ENCODE measurements around the gene PLXNA1.

PLXNA1 gene

GRCh38 chr3:127006781-127007436 lies 24.0 kb downstream of the PLXNA1 start:
- H3K36me3 ChIP-seq (ENCODE audit: control insufficient read depth in 2 of 2, insufficient read depth in 2 of 2, low read length in 2 of 2): peaks cover 0 to 2% of the 10 kb centered on the region in 2 donors
- peaks cover 0 to 5% of the 10 kb centered on the region in 2 donors for H3K4me1 ChIP-seq (ENCODE audit: control insufficient read depth in 2 of 2, insufficient read depth in 2 of 2, low read length in 2 of 2)
- H3K27me3 ChIP-seq (ENCODE audit: control insufficient read depth in 2 of 2, insufficient read depth in 2 of 2, low read length in 2 of 2): no peaks in the 10 kb centered on the region
- H3K9me3 ChIP-seq (ENCODE audit: control insufficient read depth in 2 of 2, low read length in 2 of 2): no peaks in the 10 kb centered on the region
- no peak overlapping the region for H3K9ac ChIP-seq (ENCODE audit: low read depth in 1 of 2, low read length in 2 of 2)
- no peak overlapping the region for H3K4me3 ChIP-seq (ENCODE audit: low read length in 2 of 2)
- H3K27ac ChIP-seq (ENCODE audit: low read depth in 2 of 2, low read length in 2 of 2): no peak overlapping the region

- Histone ChIP-seq H3K4me3 (ENCODE audit: low read length in 2 of 2) (no peak overlapping the region), H3K27ac (ENCODE audit: low read depth in 2 of 2, low read length in 2 of 2) (no peak overlapping the region), H3K4me1 (ENCODE audit: control insufficient read depth in 2 of 2, insufficient read depth in 2 of 2, low read length in 2 of 2) (no peaks in the 10 kb centered on the region), H3K27me3 (ENCODE audit: control insufficient read depth in 2 of 2, insufficient read depth in 2 of 2, low read length in 2 of 2) (no peaks in the 10 kb centered on the region), H3K9ac (ENCODE audit: low read depth in 1 of 2, low read length in 2 of 2) (no peak overlapping the region), H3K9me3 (ENCODE audit: control insufficient read depth in 2 of 2, low read length in 2 of 2) (no peaks in the 10 kb centered on the region), H3K36me3 (ENCODE audit: control insufficient read depth in 2 of 2, insufficient read depth in 2 of 2, low read length in 2 of 2) (peaks cover 0 to 4% of the 10 kb centered on the region in 2 donors)
Observed at GRCh38 chr3:127008236-127008635, 25.3 kb downstream of the PLXNA1 start.

GRCh38 chr3:127009531-127009930 lies 26.6 kb downstream of the PLXNA1 start:
- Histone ChIP-seq H3K27me3 (ENCODE audit: control insufficient read depth in 2 of 2, insufficient read depth in 2 of 2, low read length in 2 of 2) (no peaks in the 10 kb centered on the region), H3K4me1 (ENCODE audit: control insufficient read depth in 2 of 2, insufficient read depth in 2 of 2, low read length in 2 of 2) (no peaks in the 10 kb centered on the region), H3K36me3 (ENCODE audit: control insufficient read depth in 2 of 2, insufficient read depth in 2 of 2, low read length in 2 of 2) (peaks cover 0 to 4% of the 10 kb centered on the region in 2 donors), H3K27ac (ENCODE audit: low read depth in 2 of 2, low read length in 2 of 2) (no peak overlapping the region), H3K9ac (ENCODE audit: low read depth in 1 of 2, low read length in 2 of 2) (no peak overlapping the region), H3K9me3 (ENCODE audit: control insufficient read depth in 2 of 2, low read length in 2 of 2) (no peaks in the 10 kb centered on the region), H3K4me3 (ENCODE audit: low read length in 2 of 2) (no peak overlapping the region)

- H3K4me1 ChIP-seq (ENCODE audit: control insufficient read depth in 2 of 2, insufficient read depth in 2 of 2, low read length in 2 of 2): no peaks in the 10 kb centered on the region
- no peak overlapping the region for H3K9ac ChIP-seq (ENCODE audit: low read depth in 1 of 2, low read length in 2 of 2)
- no peaks in the 10 kb centered on the region for H3K27me3 ChIP-seq (ENCODE audit: control insufficient read depth in 2 of 2, insufficient read depth in 2 of 2, low read length in 2 of 2)
- no peaks in the 10 kb centered on the region for H3K9me3 ChIP-seq (ENCODE audit: control insufficient read depth in 2 of 2, low read length in 2 of 2)
- H3K36me3 ChIP-seq (ENCODE audit: control insufficient read depth in 2 of 2, insufficient read depth in 2 of 2, low read length in 2 of 2): peaks cover 0 to 4% of the 10 kb centered on the region in 2 donors
- no peak overlapping the region for H3K4me3 ChIP-seq (ENCODE audit: low read length in 2 of 2)
- no peak overlapping the region for H3K27ac ChIP-seq (ENCODE audit: low read depth in 2 of 2, low read length in 2 of 2)
Observed at GRCh38 chr3:127011270-127011992, 28.5 kb downstream of the PLXNA1 start.

- Histone ChIP-seq H3K4me1 (ENCODE audit: control insufficient read depth in 2 of 2, insufficient read depth in 2 of 2, low read length in 2 of 2) (no peaks in the 10 kb centered on the region), H3K27ac (ENCODE audit: low read depth in 2 of 2, low read length in 2 of 2) (no peak overlapping the region), H3K4me3 (ENCODE audit: low read length in 2 of 2) (no peak overlapping the region), H3K9ac (ENCODE audit: low read depth in 1 of 2, low read length in 2 of 2) (no peak overlapping the region), H3K36me3 (ENCODE audit: control insufficient read depth in 2 of 2, insufficient read depth in 2 of 2, low read length in 2 of 2) (peaks cover 0 to 4% of the 10 kb centered on the region in 2 donors), H3K9me3 (ENCODE audit: control insufficient read depth in 2 of 2, low read length in 2 of 2) (no peaks in the 10 kb centered on the region), H3K27me3 (ENCODE audit: control insufficient read depth in 2 of 2, insufficient read depth in 2 of 2, low read length in 2 of 2) (no peaks in the 10 kb centered on the region)
Observed at GRCh38 chr3:127012091-127012490, 29.2 kb downstream of the PLXNA1 start.

- H3K4me3 ChIP-seq (ENCODE audit: low read length in 2 of 2): no peak overlapping the region
- no peak overlapping the region for H3K9ac ChIP-seq (ENCODE audit: low read depth in 1 of 2, low read length in 2 of 2)
- H3K36me3 ChIP-seq (ENCODE audit: control insufficient read depth in 2 of 2, insufficient read depth in 2 of 2, low read length in 2 of 2): peaks cover 6 to 7% of the 10 kb centered on the region in 2 donors
- H3K27me3 ChIP-seq (ENCODE audit: control insufficient read depth in 2 of 2, insufficient read depth in 2 of 2, low read length in 2 of 2): no peaks in the 10 kb centered on the region
- H3K4me1 ChIP-seq (ENCODE audit: control insufficient read depth in 2 of 2, insufficient read depth in 2 of 2, low read length in 2 of 2): no peaks in the 10 kb centered on the region
- H3K9me3 ChIP-seq (ENCODE audit: control insufficient read depth in 2 of 2, low read length in 2 of 2): no peaks in the 10 kb centered on the region
- H3K27ac ChIP-seq (ENCODE audit: low read depth in 2 of 2, low read length in 2 of 2): no peak overlapping the region
Observed at GRCh38 chr3:127013181-127013580, 30.3 kb downstream of the PLXNA1 start.

GRCh38 chr3:127013758-127014535 lies 31.0 kb downstream of the PLXNA1 start:
- H3K27me3 ChIP-seq (ENCODE audit: control insufficient read depth in 2 of 2, insufficient read depth in 2 of 2, low read length in 2 of 2): no peaks in the 10 kb centered on the region
- H3K9me3 ChIP-seq (ENCODE audit: control insufficient read depth in 2 of 2, low read length in 2 of 2): no peaks in the 10 kb centered on the region
- peaks cover 8 to 11% of the 10 kb centered on the region in 2 donors for H3K36me3 ChIP-seq (ENCODE audit: control insufficient read depth in 2 of 2, insufficient read depth in 2 of 2, low read length in 2 of 2)
- H3K27ac ChIP-seq (ENCODE audit: low read depth in 2 of 2, low read length in 2 of 2): no peak overlapping the region
- no peak overlapping the region for H3K9ac ChIP-seq (ENCODE audit: low read depth in 1 of 2, low read length in 2 of 2)
- H3K4me3 ChIP-seq (ENCODE audit: low read length in 2 of 2): no peak overlapping the region
- no peaks in the 10 kb centered on the region for H3K4me1 ChIP-seq (ENCODE audit: control insufficient read depth in 2 of 2, insufficient read depth in 2 of 2, low read length in 2 of 2)

GRCh38 chr3:127014536-127015281 lies 31.8 kb downstream of the PLXNA1 start:
- Histone ChIP-seq H3K9me3 (ENCODE audit: control insufficient read depth in 2 of 2, low read length in 2 of 2) (no peaks in the 10 kb centered on the region), H3K4me3 (ENCODE audit: low read length in 2 of 2) (no peak overlapping the region), H3K27me3 (ENCODE audit: control insufficient read depth in 2 of 2, insufficient read depth in 2 of 2, low read length in 2 of 2) (no peaks in the 10 kb centered on the region), H3K9ac (ENCODE audit: low read depth in 1 of 2, low read length in 2 of 2) (no peak overlapping the region), H3K36me3 (ENCODE audit: control insufficient read depth in 2 of 2, insufficient read depth in 2 of 2, low read length in 2 of 2) (peaks cover 11 to 16% of the 10 kb centered on the region in 2 donors), H3K27ac (ENCODE audit: low read depth in 2 of 2, low read length in 2 of 2) (no peak overlapping the region), H3K4me1 (ENCODE audit: control insufficient read depth in 2 of 2, insufficient read depth in 2 of 2, low read length in 2 of 2) (no peaks in the 10 kb centered on the region)

- Histone ChIP-seq H3K4me3 (ENCODE audit: low read length in 2 of 2) (no peak overlapping the region), H3K27me3 (ENCODE audit: control insufficient read depth in 2 of 2, insufficient read depth in 2 of 2, low read length in 2 of 2) (no peaks in the 10 kb centered on the region), H3K27ac (ENCODE audit: low read depth in 2 of 2, low read length in 2 of 2) (no peak overlapping the region), H3K9ac (ENCODE audit: low read depth in 1 of 2, low read length in 2 of 2) (no peak overlapping the region), H3K9me3 (ENCODE audit: control insufficient read depth in 2 of 2, low read length in 2 of 2) (no peaks in the 10 kb centered on the region), H3K4me1 (ENCODE audit: control insufficient read depth in 2 of 2, insufficient read depth in 2 of 2, low read length in 2 of 2) (no peaks in the 10 kb centered on the region), H3K36me3 (ENCODE audit: control insufficient read depth in 2 of 2, insufficient read depth in 2 of 2, low read length in 2 of 2) (peaks cover 11 to 17% of the 10 kb centered on the region in 2 donors)
Observed at GRCh38 chr3:127015282-127016042, 32.5 kb downstream of the PLXNA1 start.
